ENCODE measurements around the gene ZNF600.
"Not testable (repeated sequence)": the region's sequence is repeated elsewhere in the genome, so short reads cannot be mapped to it uniquely, and the experiment has no call there.

The ZNF600 gene

DNA sequence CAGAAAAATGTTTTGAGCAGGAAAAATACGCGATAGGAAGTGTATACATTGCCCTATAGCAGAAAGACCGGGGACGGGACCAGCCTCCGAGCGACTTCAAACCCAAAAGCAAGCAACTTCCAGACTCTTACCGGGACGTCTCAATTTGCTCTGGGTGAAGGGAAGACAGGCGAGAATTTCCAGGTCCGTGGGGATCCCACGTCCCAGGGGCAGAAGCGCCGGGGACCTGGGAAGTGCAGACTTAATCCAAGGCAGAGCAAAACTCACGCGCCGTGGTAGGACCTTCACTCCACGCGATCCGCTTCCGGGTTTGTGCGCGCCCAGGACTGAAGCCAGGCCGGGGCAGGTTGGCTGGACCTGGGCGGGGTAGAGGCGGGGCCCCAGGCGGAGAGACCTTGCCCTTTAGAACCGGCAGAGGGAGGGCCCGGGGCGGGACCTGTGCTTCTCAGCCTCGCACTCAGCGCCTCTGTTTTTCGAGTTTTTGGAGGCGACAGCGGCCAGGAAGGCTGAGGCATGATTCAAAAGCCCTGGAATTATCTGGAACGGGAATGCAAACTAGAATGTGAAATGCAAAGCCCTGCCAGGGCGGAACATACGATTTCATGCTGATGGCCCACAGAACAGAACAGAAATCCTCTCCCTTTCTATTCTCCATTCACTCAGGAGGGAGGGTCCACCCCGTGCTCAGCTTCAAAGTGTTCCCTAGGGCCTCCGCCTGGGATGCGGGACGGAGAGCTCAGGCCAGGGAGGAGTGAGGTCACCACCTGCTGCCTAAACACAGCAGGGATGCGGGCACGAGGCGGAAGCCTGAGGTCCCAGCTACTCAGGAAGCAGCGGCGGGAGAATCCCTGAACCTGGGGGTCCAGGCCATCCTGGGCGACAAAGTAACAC, at the start of gene ZNF600:
Gene ZNF600, minus strand, starts transcription at position 328 of the 891 bp plus-strand sequence. CDS start 7,903 bp downstream, outside the sequence.
- DNase-seq: peak; percentile 90
- H3K27me3 Mint-ChIP-seq, CTCF ChIA-PET: not testable (repeated sequence)
- Mint-ChIP-seq H3K4me3 (peak within 1 kb of the TSS; percentile 86), H3K4me1 (peaks cover 27% of the 10 kb centered on the region), H3K36me3 (peaks cover 38% of the 10 kb centered on the region), H3K9me3 (peaks cover 45% of the 10 kb centered on the region), H3K27ac (peak within 1 kb of the TSS; percentile 79)

DNA sequence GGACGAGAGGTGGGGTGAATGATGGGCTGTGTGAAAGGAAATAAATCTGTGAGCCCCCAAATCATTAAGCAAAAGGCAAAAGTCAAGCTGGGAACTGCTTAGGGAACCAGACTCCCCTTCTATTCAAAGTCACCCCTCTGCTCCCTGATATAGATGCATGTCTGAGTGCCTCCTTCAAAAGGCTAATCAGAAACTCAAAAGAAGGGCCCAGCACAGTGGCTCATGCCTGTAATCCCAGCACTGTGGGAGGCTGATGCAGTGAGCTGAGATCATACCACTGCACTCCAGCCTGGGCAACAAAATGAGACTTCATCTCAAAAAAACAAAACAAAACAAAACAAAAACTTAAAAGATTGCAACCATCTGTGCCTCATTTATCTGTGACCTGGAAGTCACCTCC, 47.7 kb upstream of the ZNF600 start:
- H3K27me3 Mint-ChIP-seq, DNase-seq, H3K27ac Mint-ChIP-seq, H3K4me1 Mint-ChIP-seq, CTCF ChIA-PET, H3K4me3 Mint-ChIP-seq: not testable (repeated sequence)
- H3K36me3 Mint-ChIP-seq: peaks cover 40% of the 10 kb centered on the region
- peaks cover 64% of the 10 kb centered on the region for H3K9me3 Mint-ChIP-seq

DNA sequence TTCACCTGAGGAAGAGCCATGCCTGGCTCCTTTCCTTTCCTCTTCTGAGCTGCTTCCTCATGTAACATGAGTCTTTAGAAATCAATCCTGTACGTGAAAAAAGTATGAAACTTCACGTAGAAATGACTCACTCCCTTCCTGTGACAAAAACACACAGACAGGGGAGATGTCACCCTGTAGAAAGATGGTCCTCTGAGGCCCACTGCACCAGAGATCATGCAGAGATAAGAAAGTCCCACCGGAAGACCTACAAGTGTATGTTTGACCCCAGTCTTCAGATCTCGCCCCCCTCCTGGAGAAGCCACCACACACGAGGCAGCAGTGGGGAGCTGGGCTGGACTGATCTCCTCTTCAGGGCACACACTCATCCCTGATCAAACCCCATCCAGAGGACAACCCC, 47.0 kb upstream of the ZNF600 start:
- peaks cover 34% of the 10 kb centered on the region for H3K36me3 Mint-ChIP-seq
- H3K4me3 Mint-ChIP-seq, H3K27me3 Mint-ChIP-seq, DNase-seq, CTCF ChIA-PET, H3K27ac Mint-ChIP-seq, H3K4me1 Mint-ChIP-seq: not testable (repeated sequence)
- peaks cover 59% of the 10 kb centered on the region for H3K9me3 Mint-ChIP-seq

DNA sequence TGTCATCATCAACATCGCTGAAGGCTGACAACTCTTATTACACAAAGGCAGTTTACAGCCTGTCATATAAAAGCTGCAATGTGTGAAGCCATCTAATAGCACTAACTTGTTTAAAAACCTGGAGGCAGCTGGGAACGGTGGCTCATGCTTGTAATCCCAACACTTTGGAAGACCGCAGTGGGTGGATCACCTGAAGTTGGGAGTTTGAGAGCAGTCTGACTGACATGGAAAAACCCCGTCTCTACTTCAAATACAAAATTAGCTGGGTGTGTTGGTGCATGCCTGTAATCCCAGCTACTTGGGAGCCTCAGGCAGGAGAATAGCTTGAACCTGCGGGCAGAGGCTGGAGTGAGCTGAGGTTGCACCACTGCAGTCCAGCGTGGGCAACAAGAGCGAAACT, 43.3 kb upstream of the ZNF600 start:
- CTCF ChIA-PET, H3K4me3 Mint-ChIP-seq, H3K4me1 Mint-ChIP-seq, H3K27ac Mint-ChIP-seq, DNase-seq, H3K27me3 Mint-ChIP-seq: not testable (repeated sequence)
- Mint-ChIP-seq H3K9me3 (peaks cover 46% of the 10 kb centered on the region), H3K36me3 (peaks cover 13% of the 10 kb centered on the region)

DNA sequence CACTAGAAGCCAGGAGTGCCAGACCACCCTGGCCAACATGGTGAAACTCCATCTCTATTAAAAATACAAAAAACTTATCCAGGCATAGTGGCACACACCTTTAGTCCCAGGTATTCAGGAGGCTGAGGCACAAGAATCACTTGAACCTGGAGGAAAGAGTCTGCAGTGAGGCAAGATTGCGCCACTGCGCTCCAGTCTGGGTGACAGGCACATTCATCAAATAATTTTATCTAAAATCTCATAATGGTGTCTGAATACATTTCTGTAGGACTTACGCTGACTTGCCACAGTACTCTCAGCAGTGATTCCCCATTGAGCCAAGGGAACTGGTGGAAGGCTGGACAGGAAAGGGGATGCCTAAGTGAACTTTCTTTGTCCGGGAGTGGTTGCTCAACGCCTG, 39.2 kb upstream of the ZNF600 start:
- no peak for DNase-seq
- no peak overlapping the region for H3K27ac Mint-ChIP-seq
- CTCF ChIA-PET: no interaction called here
- peaks cover 39% of the 10 kb centered on the region for H3K9me3 Mint-ChIP-seq
- H3K4me1 Mint-ChIP-seq: peaks cover 9% of the 10 kb centered on the region
- no peak overlapping the region for H3K4me3 Mint-ChIP-seq
- H3K36me3 Mint-ChIP-seq: peaks cover 10% of the 10 kb centered on the region
- H3K27me3 Mint-ChIP-seq: no peaks in the 10 kb centered on the region

DNA sequence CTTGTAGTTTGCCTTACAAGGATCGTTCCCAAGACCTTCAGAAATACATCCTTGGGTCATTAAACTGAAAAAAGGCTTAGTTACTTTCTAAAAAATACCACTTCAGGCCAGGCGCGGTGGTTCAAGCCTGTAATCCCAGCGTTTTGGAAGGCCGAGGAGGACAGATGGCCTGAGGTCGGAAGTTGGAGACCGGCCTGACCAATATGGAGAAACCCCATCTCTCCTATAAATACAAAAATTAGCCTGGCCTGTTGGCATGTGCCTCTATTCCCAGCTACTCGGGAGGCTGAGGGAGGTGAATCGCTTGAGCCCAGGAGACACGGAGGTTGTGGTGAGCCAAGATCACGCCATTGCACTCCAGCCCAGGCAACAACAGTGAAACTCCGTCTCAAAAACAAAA, 37.1 kb upstream of the ZNF600 start:
- CTCF ChIA-PET: no interaction called here
- H3K27me3 Mint-ChIP-seq: no peaks in the 10 kb centered on the region
- H3K4me3 Mint-ChIP-seq: no peak overlapping the region
- no peak overlapping the region for H3K27ac Mint-ChIP-seq
- no peak for DNase-seq
- peaks cover 23% of the 10 kb centered on the region for H3K36me3 Mint-ChIP-seq
- peaks cover 36% of the 10 kb centered on the region for H3K9me3 Mint-ChIP-seq
- peaks cover 22% of the 10 kb centered on the region for H3K4me1 Mint-ChIP-seq

DNA sequence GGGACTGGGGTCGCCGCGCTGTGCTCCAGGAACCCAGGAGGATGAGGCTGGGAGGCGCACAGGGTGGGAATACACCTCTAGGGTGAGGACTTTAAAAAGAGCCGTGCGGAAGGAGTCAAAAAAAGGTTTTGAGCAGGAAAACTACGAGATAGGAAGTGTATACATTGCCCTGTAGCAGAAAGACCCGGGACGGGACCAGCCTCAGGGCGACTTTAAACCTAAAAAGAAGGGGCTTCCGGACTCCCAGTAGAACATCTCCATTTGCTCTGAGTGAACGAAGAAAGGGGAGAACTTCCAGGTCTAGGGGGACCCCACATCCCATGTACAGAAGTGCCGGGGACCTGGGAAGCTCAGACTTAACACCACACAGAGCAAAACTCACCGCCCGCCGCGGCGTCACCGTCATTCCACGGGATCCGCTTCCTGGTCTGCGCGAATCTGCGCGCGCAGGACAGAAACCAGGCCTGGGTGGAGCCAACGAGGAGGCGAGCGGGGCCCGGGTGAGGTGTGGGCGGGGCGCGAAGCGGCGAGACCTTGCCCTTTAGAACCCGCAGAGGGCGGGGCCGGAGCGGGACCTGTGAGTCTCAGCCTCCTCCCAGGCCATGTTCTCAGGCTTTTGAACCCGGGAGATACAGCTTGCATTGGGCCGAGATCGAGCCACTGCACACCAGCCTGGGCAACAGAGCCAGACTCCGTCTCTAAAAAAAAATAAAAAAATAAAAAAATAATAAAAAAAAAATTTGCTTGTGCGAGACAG, 34.8 kb upstream of the ZNF600 start, which contains the start of gene ZNF28:
Gene ZNF28, minus strand, starts transcription at position 430 of the 757 bp plus-strand sequence. CDS start 3,675 bp downstream, outside the sequence.
- peaks cover 34% of the 10 kb centered on the region for H3K9me3 Mint-ChIP-seq
- H3K27me3 Mint-ChIP-seq, CTCF ChIA-PET: not testable (repeated sequence)
- H3K4me3 Mint-ChIP-seq: peak within 1 kb of the TSS; percentile 88
- H3K36me3 Mint-ChIP-seq: peaks cover 41% of the 10 kb centered on the region
- peak within 1 kb of the TSS; percentile 82 for H3K27ac Mint-ChIP-seq
- H3K4me1 Mint-ChIP-seq: peaks cover 27% of the 10 kb centered on the region
- peak; percentile 71 for DNase-seq

DNA sequence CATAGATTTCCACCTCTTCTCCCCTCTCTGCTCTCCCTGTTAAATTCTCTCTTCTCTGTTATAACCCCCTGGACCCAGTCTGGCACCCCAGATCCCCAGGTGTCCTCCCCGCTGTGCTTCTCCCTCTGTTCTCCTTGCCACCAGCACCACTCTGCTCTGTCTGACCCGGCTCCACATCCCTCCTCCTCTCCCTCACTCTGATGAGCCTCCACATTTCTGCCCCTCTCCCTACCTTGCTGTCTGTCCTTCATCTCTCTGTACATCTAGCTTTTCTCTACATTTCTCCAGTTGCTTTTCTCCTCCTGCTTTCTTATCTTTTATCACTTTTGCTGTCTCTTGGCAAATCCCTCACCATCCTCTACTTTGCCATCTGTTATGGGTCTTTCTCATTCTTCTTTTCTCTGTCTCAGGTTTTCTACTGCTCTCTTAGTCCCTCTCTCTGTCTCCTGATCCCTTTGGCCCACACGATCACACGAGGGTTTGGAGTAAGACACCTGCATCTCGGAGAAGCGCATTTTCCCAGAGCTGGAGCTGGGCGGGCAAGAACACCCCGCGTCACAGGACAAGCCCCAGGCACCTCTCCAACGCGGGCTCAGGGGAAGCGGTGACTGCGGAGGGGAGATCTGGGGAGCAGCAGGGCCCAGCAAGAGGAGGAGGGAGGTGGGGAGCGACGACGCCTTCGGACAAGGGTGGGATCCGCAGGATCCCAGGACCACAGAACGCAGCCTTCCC, 34.0 kb upstream of the ZNF600 start:
- peaks cover 33% of the 10 kb centered on the region for H3K9me3 Mint-ChIP-seq
- H3K4me3 Mint-ChIP-seq: peak overlapping the region; percentile 88
- H3K27ac Mint-ChIP-seq: peak overlapping the region; percentile 82
- peaks cover 48% of the 10 kb centered on the region for H3K36me3 Mint-ChIP-seq
- CTCF ChIA-PET, H3K27me3 Mint-ChIP-seq: not testable (repeated sequence)
- DNase-seq: peak; percentile 39
- peaks cover 27% of the 10 kb centered on the region for H3K4me1 Mint-ChIP-seq

DNA sequence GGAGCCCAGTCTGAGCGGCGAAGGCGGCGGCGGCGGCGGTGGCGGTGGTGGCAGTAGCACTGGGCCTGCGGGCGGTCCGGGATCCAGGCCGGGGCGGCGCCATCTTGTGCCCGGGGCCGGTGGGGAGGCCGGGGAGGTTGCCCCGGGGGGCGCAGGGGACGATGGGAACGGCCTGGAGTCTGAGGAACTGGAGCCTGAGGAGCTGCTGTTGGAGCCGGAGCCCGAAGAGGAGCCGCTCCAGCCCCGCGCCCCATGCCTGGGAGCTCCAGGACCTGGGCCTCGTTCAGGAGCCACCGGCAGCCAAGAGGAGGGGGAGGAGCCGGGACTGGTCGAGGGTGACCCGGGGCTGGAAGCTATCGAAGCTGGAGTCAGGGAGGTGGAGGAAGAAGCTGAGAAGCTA, 23.2 kb upstream of the ZNF600 start:
- Mint-ChIP-seq H3K4me1 (no peaks in the 10 kb centered on the region), H3K4me3 (no peak overlapping the region), H3K9me3 (peaks cover 50% of the 10 kb centered on the region), H3K27me3 (no peaks in the 10 kb centered on the region), H3K27ac (no peak overlapping the region), H3K36me3 (peaks cover 67% of the 10 kb centered on the region)
- DNase-seq: no peak
- CTCF ChIA-PET: no interaction called here

DNA sequence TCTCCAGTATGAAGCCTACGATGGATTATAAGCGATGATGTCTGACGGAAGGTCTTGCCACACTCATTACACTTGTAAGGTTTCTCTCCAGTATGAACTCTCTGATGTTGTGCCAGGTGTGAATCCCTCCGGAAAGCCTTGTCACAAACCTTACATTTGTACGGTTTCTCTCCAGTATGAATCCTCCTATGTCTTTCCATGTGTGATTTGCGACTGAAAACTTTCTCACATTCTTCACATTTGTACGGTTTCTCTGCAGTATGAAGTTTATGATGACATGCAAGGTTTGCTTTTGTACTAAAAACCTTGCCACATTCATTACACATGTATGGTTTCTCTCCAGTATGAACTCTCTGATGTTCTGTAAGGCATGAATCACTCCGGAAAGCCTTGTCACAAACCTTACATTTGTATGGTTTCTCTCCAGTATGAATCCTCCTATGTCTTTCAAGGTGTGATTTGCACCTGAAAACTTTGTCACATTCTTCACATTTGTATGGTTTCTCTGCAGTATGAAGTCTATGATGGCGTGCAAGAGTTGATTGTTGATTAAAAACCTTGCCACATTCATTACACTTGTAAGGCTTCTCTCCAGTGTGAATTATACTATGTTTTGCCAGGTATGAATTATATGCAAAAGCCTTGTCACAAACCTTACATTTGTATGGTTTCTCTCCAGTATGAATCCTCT, 13.5 kb upstream of the ZNF600 start:
- peaks cover 80% of the 10 kb centered on the region for H3K9me3 Mint-ChIP-seq
- H3K4me3 Mint-ChIP-seq, CTCF ChIA-PET, H3K27me3 Mint-ChIP-seq, H3K27ac Mint-ChIP-seq, H3K4me1 Mint-ChIP-seq, DNase-seq: not testable (repeated sequence)
- peaks cover 77% of the 10 kb centered on the region for H3K36me3 Mint-ChIP-seq

DNA sequence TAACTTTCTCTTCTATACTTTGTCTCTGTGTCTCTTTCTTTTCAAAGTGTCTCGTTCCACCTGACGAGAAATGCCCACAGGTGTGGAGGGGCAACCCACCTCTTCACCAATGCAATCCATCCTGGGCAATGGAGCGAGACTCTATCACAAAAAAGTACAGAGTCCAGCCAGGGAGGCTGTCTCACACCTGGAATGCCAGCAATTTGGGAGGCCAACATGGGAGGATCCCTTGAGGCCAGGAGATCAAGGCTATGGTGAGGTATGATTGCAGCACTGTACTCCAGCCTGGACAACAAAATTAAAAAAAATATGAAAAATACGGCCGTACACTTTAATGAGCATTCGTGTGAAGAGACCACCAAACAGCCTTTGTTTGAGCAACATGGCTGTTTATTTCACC, 2.8 kb upstream of the ZNF600 start:
- Mint-ChIP-seq H3K27me3 (no peaks in the 10 kb centered on the region), H3K4me1 (peaks cover 26% of the 10 kb centered on the region), H3K9me3 (peaks cover 55% of the 10 kb centered on the region), H3K36me3 (peaks cover 24% of the 10 kb centered on the region), H3K4me3 (no peak overlapping the region), H3K27ac (no peak overlapping the region)
- CTCF ChIA-PET: no interaction called here
- DNase-seq: no peak

DNA sequence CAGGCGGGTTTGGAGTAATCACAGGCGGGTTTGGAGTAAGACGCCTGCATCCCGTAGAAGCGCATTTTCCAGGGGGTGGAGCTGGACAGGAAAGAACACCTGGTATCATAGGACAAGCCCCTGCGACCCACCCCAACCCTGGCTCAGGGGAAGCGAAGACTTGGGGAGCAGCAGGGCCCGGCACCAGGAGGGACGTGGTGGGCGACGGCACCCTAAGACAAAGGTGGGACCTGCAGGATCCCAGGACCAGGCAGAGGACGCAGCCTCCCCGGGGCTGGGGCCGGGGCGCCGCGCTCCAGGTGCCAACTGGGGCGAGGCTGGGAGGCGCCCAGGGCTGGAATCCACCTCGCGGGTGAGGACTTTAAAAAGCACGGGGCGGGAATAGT, 520 bp downstream of the ZNF600 start:
- Mint-ChIP-seq H3K27ac (peak overlapping the region; percentile 79), H3K9me3 (peaks cover 42% of the 10 kb centered on the region), H3K4me3 (peak overlapping the region; percentile 86), H3K36me3 (peaks cover 44% of the 10 kb centered on the region), H3K27me3 (no peaks in the 10 kb centered on the region), H3K4me1 (peaks cover 27% of the 10 kb centered on the region)
- DNase-seq: peak; percentile 24
- CTCF ChIA-PET: no interaction called here

DNA sequence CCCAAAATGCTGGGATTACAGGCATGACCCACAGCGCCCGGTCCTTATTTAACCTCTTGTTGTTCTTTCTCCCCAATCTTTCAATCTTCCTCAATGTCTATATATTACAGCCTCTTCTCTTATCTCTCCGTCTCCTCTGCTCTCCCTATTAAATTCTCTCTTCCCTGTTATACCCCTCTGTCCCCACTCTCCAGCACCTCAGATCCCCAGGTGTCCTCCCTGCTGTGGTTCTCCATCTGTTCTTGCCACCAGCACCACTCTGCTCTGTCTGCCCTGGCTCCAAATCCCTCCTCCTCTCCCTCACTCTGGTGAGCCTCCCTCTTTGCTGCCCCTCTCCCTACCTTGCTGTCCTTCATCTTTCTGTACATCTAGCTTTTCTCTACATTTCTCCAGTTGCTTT, 1.1 kb downstream of the ZNF600 start:
- H3K27ac Mint-ChIP-seq: no peak overlapping the region
- H3K27me3 Mint-ChIP-seq: no peaks in the 10 kb centered on the region
- CTCF ChIA-PET: no interaction called here
- peaks cover 27% of the 10 kb centered on the region for H3K4me1 Mint-ChIP-seq
- peaks cover 49% of the 10 kb centered on the region for H3K36me3 Mint-ChIP-seq
- no peak for DNase-seq
- H3K4me3 Mint-ChIP-seq: peak overlapping the region; percentile 86
- peaks cover 43% of the 10 kb centered on the region for H3K9me3 Mint-ChIP-seq

DNA sequence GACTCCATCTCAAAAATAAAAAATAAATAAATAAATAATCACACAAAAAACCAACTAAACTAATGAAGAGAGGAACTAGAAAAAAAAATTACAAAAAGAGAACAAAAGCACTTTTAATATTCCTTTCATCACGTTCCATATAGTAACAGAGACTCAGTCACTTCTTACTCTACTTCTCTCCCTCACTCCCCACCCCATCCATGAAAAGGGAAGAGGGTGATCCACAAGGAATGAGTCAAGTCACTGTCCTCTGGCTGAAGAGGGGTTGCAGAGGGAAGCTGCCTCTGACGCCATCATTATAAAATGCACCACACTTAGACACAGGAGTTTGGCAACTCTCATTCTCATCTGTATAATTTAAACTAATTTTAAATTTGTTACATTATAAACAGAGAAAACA, 3.7 kb downstream of the ZNF600 start:
- H3K27ac Mint-ChIP-seq, H3K4me3 Mint-ChIP-seq, CTCF ChIA-PET, H3K27me3 Mint-ChIP-seq, DNase-seq: not testable (repeated sequence)
- Mint-ChIP-seq H3K9me3 (peaks cover 48% of the 10 kb centered on the region), H3K36me3 (peaks cover 67% of the 10 kb centered on the region), H3K4me1 (peaks cover 38% of the 10 kb centered on the region)

Data from activated naive CD4-positive, alpha-beta T cell treated with anti-CD3 and anti-CD28 coated beads, Interleukin-2, amount 10 ng/mL, durations not matched to agents 7 days and 5 days (primary cell).